GM20000 (cell line): Measurements from ENCODE around the gene SRBD1.
A peak's percentile ranks its signal among the peaks of the same experiment; 100 is the strongest.

Experiments
- DNase-seq: peaks from one replicate; pipeline ENCODE4 v3.0.0; 2012; ENCODE audit warnings: low spot score
- TF ChIP-seq, protein P1 (sequence below): IDR thresholded peaks from 2 replicates; pipeline ENCODE4 v1.5.1; 2012; ENCODE audit warnings: mild to moderate bottlenecking, control low read depth; ENCODE audit errors: extremely low read depth, missing control alignments

The SRBD1 gene

DNA sequence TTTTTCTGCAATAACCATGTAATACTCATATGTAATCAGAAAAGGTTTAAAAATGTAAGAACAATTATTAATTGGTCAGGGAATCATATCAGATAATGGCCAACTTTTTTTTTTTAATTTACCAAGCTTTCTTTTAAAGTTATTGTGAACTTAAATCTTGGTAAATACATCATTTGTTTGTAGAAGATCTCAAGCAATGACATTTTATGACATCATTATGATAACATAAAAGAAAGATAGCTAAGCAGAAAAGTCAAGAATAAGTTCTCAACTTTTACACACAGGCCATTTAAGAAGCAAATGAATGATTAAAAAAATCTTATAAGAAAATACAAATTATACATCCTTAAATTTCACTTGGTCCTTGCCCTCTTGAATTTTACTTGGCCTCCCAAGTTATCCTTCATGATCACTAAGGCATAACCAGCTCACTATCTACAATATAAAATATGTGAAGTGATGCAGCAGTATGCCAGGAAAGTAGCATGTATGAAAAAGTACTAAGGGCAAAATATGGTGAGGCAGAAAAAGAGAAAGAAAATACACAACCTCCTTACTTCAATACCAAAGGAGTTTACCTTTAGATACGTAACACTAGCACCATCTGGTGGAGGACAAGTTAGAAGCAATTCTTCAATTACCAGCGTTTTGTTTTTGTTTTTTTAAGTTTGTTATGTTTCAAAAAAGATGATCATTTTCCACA, 116.6 kb downstream of the SRBD1 start:
- peak; percentile 32 for DNase-seq
- TF ChIP-seq, protein P1, sequence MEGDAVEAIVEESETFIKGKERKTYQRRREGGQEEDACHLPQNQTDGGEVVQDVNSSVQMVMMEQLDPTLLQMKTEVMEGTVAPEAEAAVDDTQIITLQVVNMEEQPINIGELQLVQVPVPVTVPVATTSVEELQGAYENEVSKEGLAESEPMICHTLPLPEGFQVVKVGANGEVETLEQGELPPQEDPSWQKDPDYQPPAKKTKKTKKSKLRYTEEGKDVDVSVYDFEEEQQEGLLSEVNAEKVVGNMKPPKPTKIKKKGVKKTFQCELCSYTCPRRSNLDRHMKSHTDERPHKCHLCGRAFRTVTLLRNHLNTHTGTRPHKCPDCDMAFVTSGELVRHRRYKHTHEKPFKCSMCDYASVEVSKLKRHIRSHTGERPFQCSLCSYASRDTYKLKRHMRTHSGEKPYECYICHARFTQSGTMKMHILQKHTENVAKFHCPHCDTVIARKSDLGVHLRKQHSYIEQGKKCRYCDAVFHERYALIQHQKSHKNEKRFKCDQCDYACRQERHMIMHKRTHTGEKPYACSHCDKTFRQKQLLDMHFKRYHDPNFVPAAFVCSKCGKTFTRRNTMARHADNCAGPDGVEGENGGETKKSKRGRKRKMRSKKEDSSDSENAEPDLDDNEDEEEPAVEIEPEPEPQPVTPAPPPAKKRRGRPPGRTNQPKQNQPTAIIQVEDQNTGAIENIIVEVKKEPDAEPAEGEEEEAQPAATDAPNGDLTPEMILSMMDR = peak; percentile 59

DNA sequence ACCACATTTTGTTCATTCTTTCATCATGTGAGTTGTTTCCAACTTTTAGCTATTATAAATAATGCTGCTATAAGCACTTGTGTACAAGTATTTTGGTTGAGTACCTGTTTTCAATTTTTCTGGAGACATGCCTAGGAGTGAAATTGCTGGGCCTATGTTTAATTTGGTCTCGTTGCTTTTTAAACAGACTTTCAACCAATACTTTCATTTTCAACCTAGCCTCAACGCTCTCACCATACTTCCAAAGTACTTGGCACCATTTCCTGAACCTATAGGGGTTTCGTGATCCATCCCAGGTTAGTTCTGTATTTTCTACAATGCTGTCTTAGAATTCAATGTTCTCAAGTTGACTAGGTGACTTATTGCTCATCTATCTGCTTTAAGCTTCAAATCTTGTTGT, 126.1 kb downstream of the SRBD1 start:
- TF ChIP-seq, protein P1 = no peak
- DNase-seq = no peak

DNA sequence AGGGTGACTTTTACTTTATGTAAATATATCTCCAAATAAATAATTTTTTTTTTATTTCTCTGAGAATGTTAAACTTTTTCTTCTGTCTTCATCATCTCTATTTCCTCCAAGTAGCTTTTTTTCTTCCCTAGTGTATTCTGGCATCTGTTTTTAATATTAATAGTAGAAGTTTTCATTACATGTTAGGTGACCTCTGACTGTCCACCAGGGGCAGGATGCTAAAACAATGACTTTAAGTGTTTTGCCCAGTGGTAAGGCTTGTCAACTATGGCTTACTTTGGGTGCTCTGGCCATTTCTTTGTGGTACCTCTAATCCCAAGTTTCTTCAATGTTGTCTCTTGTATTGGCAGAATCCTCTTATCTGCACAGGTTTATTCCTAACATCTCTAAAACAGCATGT, 127.1 kb downstream of the SRBD1 start:
- TF ChIP-seq, protein P1 = no peak

DNA sequence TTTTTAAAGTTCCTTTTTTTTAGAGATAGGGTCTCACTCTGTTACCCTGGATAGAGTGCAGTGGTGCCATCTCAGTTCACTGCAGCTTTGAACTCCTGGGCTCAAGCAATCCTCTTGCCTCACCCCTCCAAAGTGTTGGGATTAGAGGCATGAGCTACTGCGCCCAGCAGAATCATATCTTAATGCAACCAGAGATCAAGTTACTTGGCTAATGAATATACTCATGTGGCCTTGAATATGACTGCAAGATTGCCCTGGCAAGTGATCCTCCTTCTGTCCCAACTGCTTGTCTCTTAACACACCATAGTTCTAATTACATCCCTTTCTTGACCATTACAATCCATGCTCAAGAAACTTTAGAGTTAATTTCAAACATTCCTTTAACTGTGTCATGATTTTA, 133.5 kb downstream of the SRBD1 start:
- no peak for DNase-seq
- TF ChIP-seq, protein P1 = no peak

More for the DNA sequence above, 127.1 kb downstream of the SRBD1 start:
- DNase-seq = no peak

DNA sequence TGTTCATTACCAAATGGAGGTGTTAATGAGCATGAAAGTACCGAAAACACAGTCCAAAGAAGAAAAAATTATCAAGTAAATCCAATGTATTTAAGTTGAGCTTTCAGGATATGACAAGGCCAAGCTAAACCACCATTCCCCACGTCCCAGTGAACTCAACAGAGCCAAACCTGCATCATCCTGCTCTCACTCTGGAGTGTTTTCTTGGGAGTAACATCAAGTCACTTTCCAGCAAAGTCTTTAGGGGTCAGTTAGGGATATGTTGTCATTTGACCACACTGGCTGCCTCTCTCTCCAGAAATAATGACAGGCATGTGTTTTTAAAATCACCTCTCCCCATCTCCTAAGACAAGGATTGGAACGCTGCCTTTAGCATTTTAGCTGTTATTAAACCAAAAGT, 140.5 kb downstream of the SRBD1 start:
- no peak for DNase-seq
- TF ChIP-seq, protein P1 = no peak

DNA sequence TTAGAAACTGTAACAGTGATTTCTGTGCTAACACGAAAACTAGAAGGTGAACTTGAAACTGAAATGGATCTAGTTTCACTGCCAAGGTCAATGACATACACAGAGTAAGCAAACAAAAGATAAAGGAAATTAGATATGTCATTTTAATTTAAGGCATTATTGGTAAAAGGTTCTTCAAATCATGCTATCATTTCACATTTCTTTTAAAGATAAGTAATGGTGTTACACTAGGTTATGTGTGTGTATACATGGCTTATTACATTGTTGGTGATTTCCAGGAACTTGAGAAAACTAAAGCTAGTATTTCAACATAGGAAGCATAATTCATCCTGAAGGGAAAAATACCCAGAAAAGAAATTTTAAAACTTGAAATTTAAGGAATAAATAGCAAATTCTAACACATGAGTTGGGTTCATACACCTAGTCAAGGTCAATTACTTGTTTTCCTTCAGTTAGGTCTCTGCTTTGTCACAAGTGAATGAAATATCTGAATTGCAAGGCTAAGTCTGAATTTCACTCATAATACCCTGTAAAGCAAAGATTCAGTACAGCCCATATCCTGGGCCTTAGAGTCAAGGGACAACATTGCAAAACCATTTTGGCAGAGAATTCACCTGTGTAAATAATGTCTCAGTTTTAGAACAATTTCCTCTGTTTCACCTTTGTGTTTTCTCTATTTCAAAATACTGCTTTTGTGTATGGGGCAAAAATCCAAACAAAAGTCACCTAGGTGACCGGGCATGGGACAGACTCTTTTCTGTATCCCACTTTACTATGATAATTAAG, 141.6 kb downstream of the SRBD1 start:
- DNase-seq = no peak
- TF ChIP-seq, protein P1 = no peak

DNA sequence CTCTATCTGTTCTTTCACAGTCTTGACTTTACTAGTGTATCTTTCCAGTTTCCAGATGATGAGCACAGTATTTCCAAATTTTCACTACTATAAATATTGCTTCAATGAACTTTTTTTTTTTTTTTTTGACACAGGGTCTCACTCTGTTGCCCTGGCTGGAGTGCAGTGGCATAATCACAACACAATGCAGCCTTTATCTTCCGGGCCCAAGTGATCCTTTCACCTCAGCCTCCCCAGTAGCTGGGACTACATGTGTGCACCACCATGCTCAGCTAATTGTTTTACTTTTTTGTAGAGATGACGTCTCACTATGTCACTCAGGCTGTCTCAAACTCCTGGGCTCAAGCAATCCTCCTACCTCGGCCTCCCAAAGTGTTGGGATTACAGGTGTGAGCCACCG, 142.8 kb downstream of the SRBD1 start:
- TF ChIP-seq, protein P1 = no peak
- DNase-seq = no peak
